GM08714 (cell line): ENCODE data around the gene ZEB2.

Experiments used
- H3K4me3 ChIP-seq: fragments of 200-500 bp; sonication (Bioruptor generic); 2 replicates; pipeline ENCODE4 v1.5.1; 2014; ENCODE audit warnings: mild to moderate bottlenecking, low read length, inconsistent platforms
- ZNF274 ChIP-seq: IDR thresholded peaks from 2 replicates; pipeline ENCODE4 v1.6.1; 2012; ENCODE audit warnings: mild to moderate bottlenecking, low read depth, low read length

The ZEB2 gene

GRCh38 chr2:144545787-144546186 lies 25.9 kb upstream of the ZEB2 start:
- no peak overlapping the region for H3K4me3 ChIP-seq
- TF ChIP-seq ZNF274 = no peak

GRCh38 chr2:144544053-144544452 lies 24.1 kb upstream of the ZEB2 start:
- no peak for TF ChIP-seq ZNF274
- H3K4me3 ChIP-seq = no peak overlapping the region

GRCh38 chr2:144541396-144541795 lies 21.5 kb upstream of the ZEB2 start:
- H3K4me3 ChIP-seq = no peak overlapping the region
- no peak for TF ChIP-seq ZNF274

- no peak overlapping the region for H3K4me3 ChIP-seq
- no peak for TF ChIP-seq ZNF274
These were observed 19.4 kb upstream of the ZEB2 start for GRCh38 chr2:144539289-144539782.

- no peak for TF ChIP-seq ZNF274
These were observed 15.4 kb upstream of the ZEB2 start for GRCh38 chr2:144535300-144535699.

GRCh38 chr2:144533221-144533620 lies 13.3 kb upstream of the ZEB2 start:
- H3K4me3 ChIP-seq = no peak overlapping the region
- TF ChIP-seq ZNF274 = no peak

More at GRCh38 chr2:144535300-144535699, 15.4 kb upstream of the ZEB2 start:
- no peak overlapping the region for H3K4me3 ChIP-seq

- TF ChIP-seq ZNF274 = no peak
- no peak overlapping the region for H3K4me3 ChIP-seq
These were observed 10.7 kb upstream of the ZEB2 start for GRCh38 chr2:144530596-144530995.

GRCh38 chr2:144529841-144530240 lies 9.9 kb upstream of the ZEB2 start:
- no peak for TF ChIP-seq ZNF274
- no peak overlapping the region for H3K4me3 ChIP-seq

- no peak for TF ChIP-seq ZNF274
- no peak overlapping the region for H3K4me3 ChIP-seq
These were observed 8.2 kb upstream of the ZEB2 start for GRCh38 chr2:144528108-144528507.

- H3K4me3 ChIP-seq = no peak overlapping the region
- TF ChIP-seq ZNF274 = no peak
These were observed 6.9 kb upstream of the ZEB2 start for GRCh38 chr2:144526831-144527230.

GRCh38 chr2:144524118-144525009 lies 4.4 kb upstream of the ZEB2 start:
- TF ChIP-seq ZNF274 = no peak
- H3K4me3 ChIP-seq = peak overlapping the region; percentile 46

GRCh38 chr2:144523596-144524117 lies 3.7 kb upstream of the ZEB2 start:
- no peak for TF ChIP-seq ZNF274
- H3K4me3 ChIP-seq = peak overlapping the region; percentile 46; the same call in 1 of the 2 replicates

GRCh38 chr2:144522897-144523595 lies 3.1 kb upstream of the ZEB2 start:
- peak overlapping the region; percentile 11; the same call in 1 of the 2 replicates for H3K4me3 ChIP-seq
- no peak for TF ChIP-seq ZNF274

GRCh38 chr2:144522176-144522896 lies 2.4 kb upstream of the ZEB2 start:
- no peak for TF ChIP-seq ZNF274

More at GRCh38 chr2:144522176-144522896, 2.4 kb upstream of the ZEB2 start:
- H3K4me3 ChIP-seq = no peak overlapping the region
